ENCODE measurements around the gene THG1L.

DNA sequence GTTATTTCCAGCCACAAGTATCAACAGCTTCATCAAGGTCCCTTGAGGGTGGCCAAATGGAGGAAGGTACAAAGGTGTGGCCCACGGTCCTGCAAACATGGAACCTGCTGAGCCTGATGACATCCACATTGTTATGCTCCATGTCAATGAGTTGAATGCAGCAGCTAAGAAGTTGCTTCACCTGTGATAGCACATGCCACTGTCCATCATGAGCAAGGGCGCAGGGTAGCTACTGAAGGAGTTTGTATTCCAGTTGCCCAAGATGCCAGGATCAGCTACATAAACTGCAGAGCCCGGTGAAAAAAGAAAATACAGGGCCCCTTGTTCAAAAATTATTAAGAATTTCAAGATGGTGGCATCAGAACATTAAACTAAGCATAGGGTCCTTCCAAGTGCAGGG is 36.5 kb downstream of the THG1L start:
- TF ChIP-seq, protein P1, sequence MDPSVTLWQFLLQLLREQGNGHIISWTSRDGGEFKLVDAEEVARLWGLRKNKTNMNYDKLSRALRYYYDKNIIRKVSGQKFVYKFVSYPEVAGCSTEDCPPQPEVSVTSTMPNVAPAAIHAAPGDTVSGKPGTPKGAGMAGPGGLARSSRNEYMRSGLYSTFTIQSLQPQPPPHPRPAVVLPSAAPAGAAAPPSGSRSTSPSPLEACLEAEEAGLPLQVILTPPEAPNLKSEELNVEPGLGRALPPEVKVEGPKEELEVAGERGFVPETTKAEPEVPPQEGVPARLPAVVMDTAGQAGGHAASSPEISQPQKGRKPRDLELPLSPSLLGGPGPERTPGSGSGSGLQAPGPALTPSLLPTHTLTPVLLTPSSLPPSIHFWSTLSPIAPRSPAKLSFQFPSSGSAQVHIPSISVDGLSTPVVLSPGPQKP (IDR thresholded peaks at IDR 0.05; ENCODE audit: low read depth, low read length): no peak
- TF ChIP-seq BHLHE40 (IDR thresholded peaks at IDR 0.05; ENCODE audit: low read depth, low read length): no peak
- TF ChIP-seq, protein P2, sequence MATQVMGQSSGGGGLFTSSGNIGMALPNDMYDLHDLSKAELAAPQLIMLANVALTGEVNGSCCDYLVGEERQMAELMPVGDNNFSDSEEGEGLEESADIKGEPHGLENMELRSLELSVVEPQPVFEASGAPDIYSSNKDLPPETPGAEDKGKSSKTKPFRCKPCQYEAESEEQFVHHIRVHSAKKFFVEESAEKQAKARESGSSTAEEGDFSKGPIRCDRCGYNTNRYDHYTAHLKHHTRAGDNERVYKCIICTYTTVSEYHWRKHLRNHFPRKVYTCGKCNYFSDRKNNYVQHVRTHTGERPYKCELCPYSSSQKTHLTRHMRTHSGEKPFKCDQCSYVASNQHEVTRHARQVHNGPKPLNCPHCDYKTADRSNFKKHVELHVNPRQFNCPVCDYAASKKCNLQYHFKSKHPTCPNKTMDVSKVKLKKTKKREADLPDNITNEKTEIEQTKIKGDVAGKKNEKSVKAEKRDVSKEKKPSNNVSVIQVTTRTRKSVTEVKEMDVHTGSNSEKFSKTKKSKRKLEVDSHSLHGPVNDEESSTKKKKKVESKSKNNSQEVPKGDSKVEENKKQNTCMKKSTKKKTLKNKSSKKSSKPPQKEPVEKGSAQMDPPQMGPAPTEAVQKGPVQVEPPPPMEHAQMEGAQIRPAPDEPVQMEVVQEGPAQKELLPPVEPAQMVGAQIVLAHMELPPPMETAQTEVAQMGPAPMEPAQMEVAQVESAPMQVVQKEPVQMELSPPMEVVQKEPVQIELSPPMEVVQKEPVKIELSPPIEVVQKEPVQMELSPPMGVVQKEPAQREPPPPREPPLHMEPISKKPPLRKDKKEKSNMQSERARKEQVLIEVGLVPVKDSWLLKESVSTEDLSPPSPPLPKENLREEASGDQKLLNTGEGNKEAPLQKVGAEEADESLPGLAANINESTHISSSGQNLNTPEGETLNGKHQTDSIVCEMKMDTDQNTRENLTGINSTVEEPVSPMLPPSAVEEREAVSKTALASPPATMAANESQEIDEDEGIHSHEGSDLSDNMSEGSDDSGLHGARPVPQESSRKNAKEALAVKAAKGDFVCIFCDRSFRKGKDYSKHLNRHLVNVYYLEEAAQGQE (IDR thresholded peaks at IDR 0.05): no peak
- no peak for TF ChIP-seq MAZ (IDR thresholded peaks at IDR 0.05; ENCODE audit: borderline replicate concordance, low read depth, low read length)
- no peak for TF ChIP-seq EP300 (IDR thresholded peaks at IDR 0.05)
- no peak for TF ChIP-seq ZFP36 (IDR thresholded peaks at IDR 0.05; ENCODE audit: borderline replicate concordance, partially characterized antibody)
- TF ChIP-seq RFX5 (IDR thresholded peaks at IDR 0.05): no peak
- no peak for TF ChIP-seq MAX (IDR thresholded peaks at IDR 0.05)
- TF ChIP-seq, protein P3, sequence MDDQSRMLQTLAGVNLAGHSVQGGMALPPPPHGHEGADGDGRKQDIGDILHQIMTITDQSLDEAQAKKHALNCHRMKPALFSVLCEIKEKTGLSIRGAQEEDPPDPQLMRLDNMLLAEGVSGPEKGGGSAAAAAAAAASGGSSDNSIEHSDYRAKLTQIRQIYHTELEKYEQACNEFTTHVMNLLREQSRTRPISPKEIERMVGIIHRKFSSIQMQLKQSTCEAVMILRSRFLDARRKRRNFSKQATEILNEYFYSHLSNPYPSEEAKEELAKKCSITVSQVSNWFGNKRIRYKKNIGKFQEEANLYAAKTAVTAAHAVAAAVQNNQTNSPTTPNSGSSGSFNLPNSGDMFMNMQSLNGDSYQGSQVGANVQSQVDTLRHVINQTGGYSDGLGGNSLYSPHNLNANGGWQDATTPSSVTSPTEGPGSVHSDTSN (IDR thresholded peaks at IDR 0.05): no peak
- no peak for TF ChIP-seq CTCF (IDR thresholded peaks at IDR 0.05)
- TF ChIP-seq CHD4 (IDR thresholded peaks at IDR 0.05; ENCODE audit: borderline replicate concordance): no peak
- no peak for TF ChIP-seq SMC3 (IDR thresholded peaks at IDR 0.05)
- TF ChIP-seq CHD2 (IDR thresholded peaks at IDR 0.05; ENCODE audit: low read length, partially characterized antibody): no peak
- no peak for TF ChIP-seq JUNB (IDR thresholded peaks at IDR 0.05)

Data from A549 (cell line).